Left lung (tissue), 10 donors: ENCODE data around the gene ALOX5. TPM values are rescaled to one million over a fixed set of nuclear protein-coding genes. Genes with fewer than 3 reads are reported as not detected.
"Not testable (repeated sequence)": the region's sequence is repeated elsewhere in the genome, so short reads cannot be mapped to it uniquely, and the experiment has no call there.

Experiments used
- ATAC-seq: fragments of 200-7000 bp; cut with Tn5 transposase; one replicate; pipeline ENCODE4 v1.9.1; 2020; ENCODE audit warnings: moderate library complexity
- DNase-seq, 4 donors: peaks; one replicate each; pipeline ENCODE4 v3.0.0-alpha.2; 2013 to 2020
- H3K27ac ChIP-seq, 2 donors: fragments of 200-600 bp; sonication (generic) in 1 of 2; one replicate each; pipeline versions ENCODE4 v1.5.0 to v1.8.0; 2020 to 2021
- H3K27me3 ChIP-seq, 2 donors: fragments of 200-600 bp; sonication (generic) in 1 of 2; one replicate each; pipeline versions ENCODE4 v1.5.0 to v1.8.0; 2020 to 2021
- H3K36me3 ChIP-seq, 2 donors: fragments of 200-600 bp; sonication (generic) in 1 of 2; one replicate each; pipeline versions ENCODE4 v1.5.0 to v1.8.0; 2020 to 2021
- H3K4me1 ChIP-seq, 2 donors: fragments of 200-600 bp; one replicate each; pipeline ENCODE4 v1.8.0; 2021
- H3K4me3 ChIP-seq, 2 donors: fragments of 200-600 bp; sonication (generic) in 1 of 2; one replicate each; pipeline versions ENCODE4 v1.5.0 to v1.8.0; 2020 to 2021; ENCODE audit warnings: mild to moderate bottlenecking in 1 of 2
- H3K9me3 ChIP-seq, 2 donors: fragments of 200-600 bp; sonication (generic) in 1 of 2; one replicate each; pipeline versions ENCODE4 v1.5.0 to v1.8.0; 2020 to 2021
- intact Hi-C, 2 donors: fragments of 100-400 bp; cut with DNase I; formaldehyde crosslinking; loops; one replicate each; pipeline versions ENCODE4 v1.11.2 to v1.14.2; 2022
- polyA plus RNA-seq, 6 donors: library from polyadenylated mRNA; unstranded; fragments of 120-200 nt; gene quantifications; one replicate each; pipeline ENCODE4 v1.2.1, GENCODE V29; 2013; ENCODE audit not compliant: insufficient read length in 6 of 6
- total RNA-seq, 2 donors: library from RNA; stranded (reverse); fragmentation: NEBNext Ultra II Directional; extraction: Animal tissue kit (Norgen Biotek cat#: 25700); gene quantifications; one replicate each; pipeline ENCODE4 v1.2.1, GENCODE V29; 2021
- TF ChIP-seq, protein P1 (sequence below), 2 donors: fragments of 200-600 bp; sonication (generic) in 1 of 2; IDR thresholded peaks; one replicate each; pipeline versions ENCODE4 v1.5.0 to v1.8.0; 2021; ENCODE audit warnings: antibody characterized with exemption in 2 of 2
- donor health status: DM: no; HTN: yes; CAD: no.
- donor health status: DM: no; HTN: no; CAD: no.

The ALOX5 gene
- total and polyA plus RNA-seq, 8 donors = 1.1 to 145 (median 1.7) TPM

DNA sequence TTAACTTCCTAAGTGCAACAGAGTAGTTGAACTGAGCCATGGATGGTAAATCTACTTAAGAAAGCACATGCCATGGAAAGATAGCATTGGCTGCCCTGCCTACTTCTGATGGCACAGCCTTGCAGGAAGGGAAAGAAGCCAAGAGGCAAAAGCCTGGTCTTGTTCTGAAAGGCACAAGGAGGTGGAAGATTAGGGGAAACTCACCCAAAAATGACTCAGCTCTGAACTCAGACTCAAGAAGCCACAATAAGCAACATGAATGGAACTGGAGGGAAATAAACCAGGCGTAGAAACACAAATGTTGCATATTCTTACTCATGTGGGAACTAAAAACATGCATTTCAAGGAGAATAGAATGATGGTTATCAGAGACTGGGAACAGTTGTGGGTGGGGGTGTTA is 20.8 kb upstream of the ALOX5 start:
- Histone ChIP-seq H3K4me1 (no peaks in the 10 kb centered on the region), H3K27ac (peak overlapping the region in 1 of 2 donors; percentile 53), H3K27me3 (no peaks in the 10 kb centered on the region), H3K9me3 (no peaks in the 10 kb centered on the region), H3K4me3 (no peak overlapping the region), H3K36me3 (no peaks in the 10 kb centered on the region)
- DNase-seq = no peak
- intact Hi-C loops = no loop called here
- peak; percentile 42 for ATAC-seq
- TF ChIP-seq, protein P1, sequence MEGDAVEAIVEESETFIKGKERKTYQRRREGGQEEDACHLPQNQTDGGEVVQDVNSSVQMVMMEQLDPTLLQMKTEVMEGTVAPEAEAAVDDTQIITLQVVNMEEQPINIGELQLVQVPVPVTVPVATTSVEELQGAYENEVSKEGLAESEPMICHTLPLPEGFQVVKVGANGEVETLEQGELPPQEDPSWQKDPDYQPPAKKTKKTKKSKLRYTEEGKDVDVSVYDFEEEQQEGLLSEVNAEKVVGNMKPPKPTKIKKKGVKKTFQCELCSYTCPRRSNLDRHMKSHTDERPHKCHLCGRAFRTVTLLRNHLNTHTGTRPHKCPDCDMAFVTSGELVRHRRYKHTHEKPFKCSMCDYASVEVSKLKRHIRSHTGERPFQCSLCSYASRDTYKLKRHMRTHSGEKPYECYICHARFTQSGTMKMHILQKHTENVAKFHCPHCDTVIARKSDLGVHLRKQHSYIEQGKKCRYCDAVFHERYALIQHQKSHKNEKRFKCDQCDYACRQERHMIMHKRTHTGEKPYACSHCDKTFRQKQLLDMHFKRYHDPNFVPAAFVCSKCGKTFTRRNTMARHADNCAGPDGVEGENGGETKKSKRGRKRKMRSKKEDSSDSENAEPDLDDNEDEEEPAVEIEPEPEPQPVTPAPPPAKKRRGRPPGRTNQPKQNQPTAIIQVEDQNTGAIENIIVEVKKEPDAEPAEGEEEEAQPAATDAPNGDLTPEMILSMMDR (IDR thresholded peaks at IDR 0.05) = no peak

DNA sequence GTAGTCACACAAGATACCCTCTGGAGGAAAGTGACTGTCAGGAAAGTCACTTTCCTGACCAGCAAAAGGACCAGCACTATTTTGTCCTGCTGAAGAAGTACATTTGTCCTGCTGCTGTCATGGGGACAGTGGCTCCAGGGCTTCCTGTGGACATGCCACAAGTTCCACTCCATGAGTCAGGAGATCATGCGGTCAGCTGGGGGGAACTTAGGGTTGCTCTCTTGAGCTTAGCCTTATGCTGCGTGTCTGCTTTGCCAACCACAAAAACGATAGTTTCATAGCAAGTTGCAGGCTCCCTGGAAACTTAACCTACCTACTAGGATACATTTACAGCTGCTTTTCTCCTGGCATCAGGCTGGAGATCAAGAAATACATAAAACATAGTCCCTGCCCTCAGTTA is 19.8 kb upstream of the ALOX5 start:
- DNase-seq (peak in 1 of 4 donors; percentile 80), ATAC-seq (peak; percentile 88)
- no peaks in the 10 kb centered on the region for H3K4me1 ChIP-seq
- H3K4me3 ChIP-seq = no peak overlapping the region
- H3K9me3 ChIP-seq = no peaks in the 10 kb centered on the region
- H3K27ac ChIP-seq = peak overlapping the region in 1 of 2 donors; percentile 53
- intact Hi-C loops = no loop called here
- TF ChIP-seq, protein P1 (IDR thresholded peaks at IDR 0.05) = no peak
- no peaks in the 10 kb centered on the region for H3K27me3 ChIP-seq
- H3K36me3 ChIP-seq = no peaks in the 10 kb centered on the region

DNA sequence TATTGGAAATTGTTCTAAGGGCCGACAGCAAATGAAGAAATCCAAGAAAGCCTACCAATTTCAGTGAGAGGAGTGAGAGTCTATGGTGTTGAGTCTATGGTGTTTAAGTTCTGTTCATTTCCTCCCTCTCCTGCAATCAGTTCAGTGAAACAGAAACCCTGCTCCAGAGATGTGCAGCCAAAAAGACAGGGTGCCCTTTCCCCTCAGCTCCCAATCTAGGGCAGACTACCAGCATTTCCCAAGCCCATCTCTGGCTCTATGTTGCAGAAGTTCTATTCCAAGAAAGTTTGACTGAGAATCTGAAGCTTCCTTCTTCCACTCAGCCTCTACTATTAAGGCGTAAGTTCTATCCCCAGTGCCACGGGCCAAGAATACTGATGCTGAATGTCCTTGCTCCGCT is 18.5 kb upstream of the ALOX5 start:
- H3K4me3 ChIP-seq = no peak overlapping the region
- DNase-seq (no peak), ATAC-seq (peak; percentile 35)
- no peak overlapping the region for H3K27ac ChIP-seq
- TF ChIP-seq, protein P1 (IDR thresholded peaks at IDR 0.05) = no peak
- no peaks in the 10 kb centered on the region for H3K9me3 ChIP-seq
- H3K4me1 ChIP-seq = no peaks in the 10 kb centered on the region
- intact Hi-C loops = no loop called here
- no peaks in the 10 kb centered on the region for H3K36me3 ChIP-seq
- no peaks in the 10 kb centered on the region for H3K27me3 ChIP-seq

DNA sequence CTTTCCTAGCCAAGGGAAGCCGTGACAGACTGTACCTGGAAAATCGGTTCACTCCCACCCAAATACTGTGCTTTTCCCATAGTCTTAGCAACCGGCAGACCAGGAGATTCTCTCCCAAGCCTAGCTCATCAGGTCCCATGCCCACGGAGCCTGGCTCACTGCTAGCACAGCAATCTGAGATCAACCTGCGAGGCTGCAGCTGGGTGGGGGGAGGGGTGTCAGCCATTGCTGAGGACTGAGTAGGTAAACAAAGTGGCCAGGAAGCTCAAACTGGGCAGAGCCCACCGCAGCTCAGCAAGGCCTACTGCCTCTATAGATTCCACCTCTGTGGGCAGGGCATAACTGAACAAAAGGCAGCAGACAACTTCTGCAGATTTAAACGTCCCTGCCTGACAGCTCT is 15.1 kb upstream of the ALOX5 start:
- H3K27me3 ChIP-seq, H3K4me3 ChIP-seq, intact Hi-C loops, H3K27ac ChIP-seq, H3K4me1 ChIP-seq, ATAC-seq, DNase-seq, H3K36me3 ChIP-seq, H3K9me3 ChIP-seq: not testable (repeated sequence)

DNA sequence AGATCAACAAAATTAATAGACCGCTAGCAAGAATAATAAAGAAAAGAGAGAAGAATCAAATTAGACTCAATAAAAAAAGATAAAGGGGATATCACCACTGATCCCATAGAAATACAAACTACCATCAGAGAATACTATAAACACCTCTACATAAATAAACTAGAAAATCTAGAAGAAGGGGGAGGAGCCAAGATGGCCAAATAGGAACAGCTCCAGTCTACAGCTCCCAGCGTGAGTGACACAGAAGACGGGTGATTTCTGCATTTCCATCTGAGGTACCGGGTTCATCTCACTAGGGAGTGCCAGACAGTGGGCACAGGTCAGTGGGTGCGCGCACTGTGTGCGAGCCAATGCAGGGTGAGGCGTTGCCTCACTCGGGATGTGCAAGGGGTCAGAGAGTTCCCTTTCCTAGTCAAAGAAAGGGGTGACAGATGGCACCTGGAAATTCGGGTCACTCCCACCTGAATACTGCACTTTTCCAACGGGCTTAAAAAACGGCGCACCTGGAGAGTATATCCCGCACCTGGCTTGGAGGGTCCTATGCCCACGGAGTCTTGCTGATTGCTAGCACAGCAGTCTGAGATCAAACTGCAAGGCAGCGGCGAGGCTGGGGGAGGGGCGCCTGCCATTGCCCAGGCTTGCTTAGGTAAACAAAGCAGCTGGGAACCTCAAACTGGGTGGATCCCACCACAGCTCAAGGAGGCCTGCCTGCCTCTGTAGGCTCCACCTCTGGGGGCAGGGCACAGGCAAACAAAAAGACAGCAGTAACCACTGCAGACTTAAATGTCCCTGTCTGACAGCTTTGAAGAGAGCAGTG is 11.8 kb upstream of the ALOX5 start:
- intact Hi-C loops, ATAC-seq, H3K4me1 ChIP-seq, DNase-seq, H3K27me3 ChIP-seq, H3K4me3 ChIP-seq, H3K9me3 ChIP-seq, H3K27ac ChIP-seq, H3K36me3 ChIP-seq: not testable (repeated sequence)

DNA sequence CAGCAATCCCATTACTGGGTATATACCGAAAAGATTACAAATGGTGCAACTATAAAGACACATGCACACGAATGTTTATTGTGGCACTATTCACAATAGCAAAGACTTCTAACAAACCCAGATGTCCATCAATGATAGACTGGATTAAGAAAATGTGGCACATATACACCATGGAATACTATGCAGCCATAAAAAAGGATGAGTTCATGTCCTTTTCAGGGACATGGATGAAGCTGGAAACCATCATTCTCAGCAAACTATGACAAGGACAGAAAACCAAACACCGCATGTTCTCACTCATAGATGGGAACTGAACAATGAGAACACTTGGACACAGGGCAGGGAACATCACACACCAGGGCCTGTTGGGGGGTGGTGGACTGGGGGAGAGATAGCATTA is 6.4 kb upstream of the ALOX5 start:
- H3K36me3 ChIP-seq, DNase-seq, intact Hi-C loops, H3K4me3 ChIP-seq, ATAC-seq, H3K9me3 ChIP-seq, H3K27ac ChIP-seq, H3K4me1 ChIP-seq: not testable (repeated sequence)
- H3K27me3 ChIP-seq = peaks cover 0 to 26% of the 10 kb centered on the region in 2 donors

DNA sequence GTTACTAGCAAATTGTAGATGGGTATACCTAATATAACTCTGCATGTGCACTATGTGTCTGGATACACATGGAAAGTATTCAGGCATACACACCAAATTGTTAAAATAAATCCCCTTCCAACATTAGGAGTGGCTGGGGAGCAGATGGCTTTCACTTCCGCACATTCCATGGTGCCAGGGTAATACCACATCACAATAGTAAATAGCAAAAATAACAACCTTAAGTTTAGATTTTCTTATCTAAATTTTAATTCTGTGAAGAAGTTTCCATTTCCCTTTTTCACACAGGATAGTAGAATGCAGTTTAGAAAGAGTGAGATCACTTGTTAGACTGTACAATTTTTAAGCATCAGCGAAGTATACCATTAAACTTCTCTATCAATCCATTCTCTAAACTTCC is 5.8 kb upstream of the ALOX5 start:
- peaks cover 0 to 6% of the 10 kb centered on the region in 2 donors for H3K4me1 ChIP-seq
- TF ChIP-seq, protein P1 (IDR thresholded peaks at IDR 0.05) = no peak
- intact Hi-C loops = no loop called here
- H3K27ac ChIP-seq = no peak overlapping the region
- H3K9me3 ChIP-seq = no peaks in the 10 kb centered on the region
- ATAC-seq (no peak), DNase-seq (no peak)
- peaks cover 0 to 31% of the 10 kb centered on the region in 2 donors for H3K27me3 ChIP-seq
- H3K36me3 ChIP-seq = no peaks in the 10 kb centered on the region
- H3K4me3 ChIP-seq = no peak overlapping the region
